Neural cell (in vitro differentiated cells): ENCODE measurements around the gene IRF8.

Experiments
- EZH2 ChIP-seq: fragments of 200-600, 300-800 bp; shearing (Covaris generic), sonication (generic); IDR thresholded peaks from 2 replicates; pipeline ENCODE4 v1.6.1; 2014; ENCODE audit warnings: antibody characterized with exemption, low read length, borderline replicate concordance, mild to moderate bottlenecking; ENCODE audit not compliant: insufficient read depth, poor library complexity, severe bottlenecking
- SMC3 ChIP-seq: fragments of 450-650 bp; conservative IDR thresholded peaks from 2 replicates; pipeline ENCODE4 v1.6.1; 2014; ENCODE audit warnings: antibody characterized with exemption, mild to moderate bottlenecking, moderate library complexity; ENCODE audit not compliant: poor library complexity
- TF ChIP-seq, protein P1 (sequence below): fragments of 450-650 bp; IDR thresholded peaks from 2 replicates; pipeline ENCODE4 v1.5.1; 2014; ENCODE audit warnings: antibody characterized with exemption, mild to moderate bottlenecking, moderate library complexity; ENCODE audit not compliant: poor library complexity, severe bottlenecking

GRCh38 chr16:85879975-85880831 lies 18.8 kb upstream of the IRF8 start:
- TF ChIP-seq, protein P1, sequence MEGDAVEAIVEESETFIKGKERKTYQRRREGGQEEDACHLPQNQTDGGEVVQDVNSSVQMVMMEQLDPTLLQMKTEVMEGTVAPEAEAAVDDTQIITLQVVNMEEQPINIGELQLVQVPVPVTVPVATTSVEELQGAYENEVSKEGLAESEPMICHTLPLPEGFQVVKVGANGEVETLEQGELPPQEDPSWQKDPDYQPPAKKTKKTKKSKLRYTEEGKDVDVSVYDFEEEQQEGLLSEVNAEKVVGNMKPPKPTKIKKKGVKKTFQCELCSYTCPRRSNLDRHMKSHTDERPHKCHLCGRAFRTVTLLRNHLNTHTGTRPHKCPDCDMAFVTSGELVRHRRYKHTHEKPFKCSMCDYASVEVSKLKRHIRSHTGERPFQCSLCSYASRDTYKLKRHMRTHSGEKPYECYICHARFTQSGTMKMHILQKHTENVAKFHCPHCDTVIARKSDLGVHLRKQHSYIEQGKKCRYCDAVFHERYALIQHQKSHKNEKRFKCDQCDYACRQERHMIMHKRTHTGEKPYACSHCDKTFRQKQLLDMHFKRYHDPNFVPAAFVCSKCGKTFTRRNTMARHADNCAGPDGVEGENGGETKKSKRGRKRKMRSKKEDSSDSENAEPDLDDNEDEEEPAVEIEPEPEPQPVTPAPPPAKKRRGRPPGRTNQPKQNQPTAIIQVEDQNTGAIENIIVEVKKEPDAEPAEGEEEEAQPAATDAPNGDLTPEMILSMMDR, result no peak
- TF ChIP-seq EZH2 (no peak), SMC3 (no peak)
